GM23338 (cell line): ENCODE data around the gene WDR38. TPM values are rescaled to one million over a fixed set of nuclear protein-coding genes. Genes with fewer than 3 reads are reported as not detected.

Source experiments
- ATAC-seq: fragments of 200-7000 bp; cut with Tn5 transposase; 3 replicates; pipeline ENCODE4 v1.9.1; 2020
- DNase-seq: peaks from one replicate; pipeline ENCODE4 v3.0.0-alpha.2; 2015; ENCODE audit warnings: low spot score
- H2AFZ ChIP-seq: fragments of 200-600 bp; sonication (generic); 2 replicates; pipeline ENCODE4 v1.8.0; 2016; ENCODE audit warnings: antibody characterized with exemption, mild to moderate bottlenecking, moderate library complexity
- H3F3A ChIP-seq: fragments of 200-600 bp; sonication (generic); replicated peaks from 2 replicates; pipeline ENCODE4 v1.8.0; 2017; ENCODE audit warnings: antibody characterized with exemption, mixed run types, low read depth
- H3K27ac ChIP-seq: fragments of 200-600 bp; sonication (generic); 2 replicates; pipeline ENCODE4 v1.6.1; 2016; ENCODE audit warnings: low read depth
- H3K27me3 ChIP-seq: fragments of 200-600 bp; sonication (generic); 2 replicates; pipeline ENCODE4 v1.8.0; 2016; ENCODE audit warnings: mild to moderate bottlenecking, mixed run types, moderate library complexity; ENCODE audit not compliant: insufficient read depth
- H3K36me3 ChIP-seq: fragments of 200-600 bp; sonication (generic); 2 replicates; pipeline ENCODE4 v1.8.0; 2016; ENCODE audit warnings: mild to moderate bottlenecking; ENCODE audit not compliant: insufficient read depth
- H3K4me1 ChIP-seq: fragments of 200-600 bp; sonication (generic); 2 replicates; pipeline ENCODE4 v1.8.0; 2016; ENCODE audit warnings: mild to moderate bottlenecking, moderate library complexity; ENCODE audit not compliant: insufficient read depth
- H3K4me2 ChIP-seq: fragments of 200-600 bp; sonication (generic); 2 replicates; pipeline ENCODE4 v1.7.1; 2017; ENCODE audit warnings: mixed run types
- H3K4me3 ChIP-seq: fragments of 200-600 bp; sonication (generic); 2 replicates; pipeline ENCODE4 v1.6.1; 2016; ENCODE audit warnings: mixed run types
- H3K79me2 ChIP-seq: fragments of 200-600 bp; sonication (generic); replicated peaks from 2 replicates; pipeline ENCODE4 v1.8.0; 2017; ENCODE audit warnings: mild to moderate bottlenecking; ENCODE audit not compliant: insufficient read depth
- H3K9me2 ChIP-seq: fragments of 200-600 bp; sonication (generic); 2 replicates; pipeline ENCODE4 v1.8.0; 2017; ENCODE audit not compliant: insufficient read depth
- H4K20me1 ChIP-seq: fragments of 200-600 bp; sonication (generic); replicated peaks from 2 replicates; pipeline ENCODE4 v1.8.0; 2017; ENCODE audit warnings: mild to moderate bottlenecking; ENCODE audit not compliant: insufficient read depth
- H3K27ac Mint-ChIP-seq: 2 replicates; pipeline ENCODE4 v1.8.0; 2020; ENCODE audit warnings: inconsistent platforms, mild to moderate bottlenecking, moderate library complexity, mixed read lengths
- H3K27me3 Mint-ChIP-seq: 3 replicates; pipeline ENCODE4 v1.8.0; 2022; ENCODE audit warnings: low read depth, mild to moderate bottlenecking, moderate library complexity, mixed read lengths, inconsistent platforms; ENCODE audit not compliant: insufficient read depth, poor library complexity
- H3K36me3 Mint-ChIP-seq: 3 replicates; pipeline ENCODE4 v1.8.0; 2021; ENCODE audit warnings: low read depth, mild to moderate bottlenecking, inconsistent platforms, moderate library complexity, mixed read lengths
- H3K4me1 Mint-ChIP-seq: 3 replicates; pipeline ENCODE4 v1.8.0; 2020; ENCODE audit warnings: mild to moderate bottlenecking, inconsistent platforms, mixed read lengths
- H3K4me3 Mint-ChIP-seq: 3 replicates; pipeline ENCODE4 v1.8.0; 2021; ENCODE audit warnings: moderate library complexity, mild to moderate bottlenecking, inconsistent platforms, mixed read lengths
- H3K9me3 Mint-ChIP-seq: 3 replicates; pipeline ENCODE4 v1.8.0; 2020; ENCODE audit warnings: moderate library complexity, mild to moderate bottlenecking, inconsistent platforms, mixed read lengths
- CREB1 ChIP-seq: fragments of 250-450 bp; sonication (Bioruptor Pico); IDR thresholded peaks from 2 replicates; pipeline ENCODE4 v1.5.0; 2020; ENCODE audit warnings: low read depth, mild to moderate bottlenecking, moderate library complexity
- EZH2 ChIP-seq: fragments of 200-600 bp; sonication (generic); IDR thresholded peaks from one replicate; pipeline ENCODE4 v1.8.0; 2017; ENCODE audit warnings: antibody characterized with exemption, mild to moderate bottlenecking, low read depth; ENCODE audit not compliant: unreplicated experiment
- EZH2phosphoT487 ChIP-seq: fragments of 200-600 bp; sonication (generic); IDR thresholded peaks from one replicate; pipeline ENCODE4 v1.8.1; 2018; ENCODE audit warnings: antibody characterized with exemption; ENCODE audit not compliant: unreplicated experiment
- JUNB ChIP-seq: IDR thresholded peaks from one replicate; pipeline ENCODE4 v1.6.1; 2016; ENCODE audit warnings: antibody characterized with exemption; ENCODE audit not compliant: unreplicated experiment
- NANOG ChIP-seq: IDR thresholded peaks from 2 replicates; pipeline ENCODE4 v1.6.1; 2016; ENCODE audit warnings: antibody characterized with exemption, borderline replicate concordance
- POLR2AphosphoS5 ChIP-seq: IDR thresholded peaks from 2 replicates; pipeline ENCODE4 v1.6.1; 2016; ENCODE audit warnings: antibody characterized with exemption, low read depth
- ZNF114 ChIP-seq: fragments of 250-450 bp; sonication (Bioruptor Pico); IDR thresholded peaks from 2 replicates; pipeline ENCODE4 v1.5.0; 2020; ENCODE audit warnings: mild to moderate bottlenecking, moderate library complexity
- ZNF331 ChIP-seq: fragments of 250-450 bp; sonication (Bioruptor Pico); IDR thresholded peaks from 2 replicates; pipeline ENCODE4 v1.5.0; 2020; ENCODE audit warnings: low read depth, mild to moderate bottlenecking, moderate library complexity
- polyA plus RNA-seq: library from polyadenylated mRNA; unstranded; fragments of >200 nt; fragmentation: Nextera tagmentation; extraction: Ambion mirVana; gene quantifications from 2 replicates; pipeline ENCODE4 v1.2.1, GENCODE V29; 2016
- total RNA-seq: library from RNA; depleted of rRNA; stranded (reverse); fragments of >200 nt; shearing (Covaris generic); gene quantifications from 2 replicates; pipeline ENCODE4 v1.2.3, GENCODE V29; 2014
- TF ChIP-seq, protein P1 (sequence below): IDR thresholded peaks from one replicate; pipeline ENCODE4 v1.6.1; 2018; ENCODE audit warnings: antibody characterized with exemption; ENCODE audit not compliant: unreplicated experiment
- TF ChIP-seq, protein P2 (sequence below): IDR thresholded peaks from 2 replicates; pipeline ENCODE4 v1.6.1; 2016; ENCODE audit warnings: antibody characterized with exemption
- TF ChIP-seq, protein P3 (sequence below), 2 experiments: fragments of 200-600 bp in 1 of 2; sonication (generic) in 1 of 2; conservative IDR thresholded peaks; 2 replicates each; pipeline versions ENCODE4 v1.5.1 to v1.6.1; 2016 to 2017; ENCODE audit warnings: antibody characterized with exemption in 2 of 2, low read depth in 2 of 2, mild to moderate bottlenecking in 2 of 2, moderate library complexity in 1 of 2
- TF ChIP-seq, protein P4 (sequence below): fragments of 250-450 bp; sonication (Bioruptor Pico); IDR thresholded peaks from 2 replicates; pipeline ENCODE4 v1.5.0; 2020; ENCODE audit warnings: mild to moderate bottlenecking, moderate library complexity

Gene WDR38
- total and polyA plus RNA-seq, 2 experiments from 2014 or later = not detected

DNA sequence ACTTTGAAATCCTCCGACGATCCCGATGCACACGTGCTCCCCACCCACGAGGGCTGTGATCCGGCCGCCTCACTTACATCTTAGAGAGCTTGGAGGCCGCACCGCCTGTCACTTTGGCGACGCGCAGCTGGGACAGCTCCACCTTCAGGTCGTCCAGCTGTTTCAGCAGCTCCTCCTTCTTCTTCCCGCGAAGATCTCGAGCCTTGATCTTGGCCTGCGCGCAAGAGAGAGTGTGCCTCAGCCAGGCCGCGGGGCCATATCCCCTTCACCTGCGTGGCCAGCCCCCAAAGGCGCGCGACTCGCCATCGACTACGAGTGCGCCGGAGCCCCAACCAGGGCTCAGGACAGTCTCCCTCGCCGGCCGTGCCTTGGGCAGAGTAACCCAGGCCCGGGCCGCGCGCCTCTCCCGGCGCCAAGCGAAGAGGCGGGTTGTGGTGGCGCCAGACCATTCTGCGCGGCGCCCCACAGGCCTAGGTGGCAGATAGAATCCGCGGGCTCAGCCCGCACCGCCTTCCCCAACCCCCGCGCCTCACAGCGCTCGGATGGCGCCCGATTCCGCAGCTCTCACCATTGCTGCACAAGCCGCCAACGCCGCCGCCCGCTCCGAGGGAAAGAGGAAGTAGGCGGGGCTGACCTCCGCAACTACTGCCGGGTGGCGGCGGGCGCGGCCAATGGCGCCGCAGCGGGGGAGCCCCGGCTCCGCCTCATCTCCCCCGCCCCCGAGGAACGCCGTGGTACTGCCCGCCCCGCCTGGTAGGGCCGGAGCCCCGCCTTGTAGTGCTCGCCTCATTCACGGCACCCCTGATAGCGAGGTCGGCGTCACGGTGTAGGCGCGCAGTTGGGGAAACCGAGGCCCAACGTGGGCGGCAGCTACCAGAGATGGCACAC, 8.3 kb downstream of the WDR38 start, which contains the start of the genes ARPC5L and RPL35:
TSS of gene ARPC5L (plus strand) at position 789 of the 888 bp plus-strand sequence. CDS start 7,161 bp downstream, outside the sequence.
TSS of gene RPL35 (minus strand) at position 616 of the 888 bp plus-strand sequence. CDS start at position 571, 45 bp downstream.
- peaks cover 52% of the 10 kb centered on the region for H3K36me3 Mint-ChIP-seq
- Histone ChIP-seq H3K27ac (peak within 1 kb of the TSS; percentile 91), H3K4me2 (peak within 1 kb of the TSS; percentile 99), H3F3A (peaks cover 51% of the 10 kb centered on the region), H4K20me1 (peaks cover 36% of the 10 kb centered on the region), H3K36me3 (peaks cover 32% of the 10 kb centered on the region), H3K9me2 (no peaks in the 10 kb centered on the region), H3K4me3 (peak within 1 kb of the TSS; percentile 99), H3K27me3 (no peaks in the 10 kb centered on the region), H2AFZ (peak within 1 kb of the TSS; percentile 95), H3K4me1 (peaks cover 18% of the 10 kb centered on the region), H3K79me2 (peaks cover 32% of the 10 kb centered on the region)
- DNase-seq = peak; percentile 97
- TF ChIP-seq EZH2 = no peak
- no peak for TF ChIP-seq EZH2phosphoT487
- TF ChIP-seq POLR2AphosphoS5 = peak; percentile 99
- TF ChIP-seq ZNF331 (CRISPR knock-in tag) = no peak
- TF ChIP-seq, protein P1, sequence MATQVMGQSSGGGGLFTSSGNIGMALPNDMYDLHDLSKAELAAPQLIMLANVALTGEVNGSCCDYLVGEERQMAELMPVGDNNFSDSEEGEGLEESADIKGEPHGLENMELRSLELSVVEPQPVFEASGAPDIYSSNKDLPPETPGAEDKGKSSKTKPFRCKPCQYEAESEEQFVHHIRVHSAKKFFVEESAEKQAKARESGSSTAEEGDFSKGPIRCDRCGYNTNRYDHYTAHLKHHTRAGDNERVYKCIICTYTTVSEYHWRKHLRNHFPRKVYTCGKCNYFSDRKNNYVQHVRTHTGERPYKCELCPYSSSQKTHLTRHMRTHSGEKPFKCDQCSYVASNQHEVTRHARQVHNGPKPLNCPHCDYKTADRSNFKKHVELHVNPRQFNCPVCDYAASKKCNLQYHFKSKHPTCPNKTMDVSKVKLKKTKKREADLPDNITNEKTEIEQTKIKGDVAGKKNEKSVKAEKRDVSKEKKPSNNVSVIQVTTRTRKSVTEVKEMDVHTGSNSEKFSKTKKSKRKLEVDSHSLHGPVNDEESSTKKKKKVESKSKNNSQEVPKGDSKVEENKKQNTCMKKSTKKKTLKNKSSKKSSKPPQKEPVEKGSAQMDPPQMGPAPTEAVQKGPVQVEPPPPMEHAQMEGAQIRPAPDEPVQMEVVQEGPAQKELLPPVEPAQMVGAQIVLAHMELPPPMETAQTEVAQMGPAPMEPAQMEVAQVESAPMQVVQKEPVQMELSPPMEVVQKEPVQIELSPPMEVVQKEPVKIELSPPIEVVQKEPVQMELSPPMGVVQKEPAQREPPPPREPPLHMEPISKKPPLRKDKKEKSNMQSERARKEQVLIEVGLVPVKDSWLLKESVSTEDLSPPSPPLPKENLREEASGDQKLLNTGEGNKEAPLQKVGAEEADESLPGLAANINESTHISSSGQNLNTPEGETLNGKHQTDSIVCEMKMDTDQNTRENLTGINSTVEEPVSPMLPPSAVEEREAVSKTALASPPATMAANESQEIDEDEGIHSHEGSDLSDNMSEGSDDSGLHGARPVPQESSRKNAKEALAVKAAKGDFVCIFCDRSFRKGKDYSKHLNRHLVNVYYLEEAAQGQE = no peak
- peak; percentile 59 for TF ChIP-seq CREB1 (CRISPR knock-in tag)
- TF ChIP-seq, protein P2, sequence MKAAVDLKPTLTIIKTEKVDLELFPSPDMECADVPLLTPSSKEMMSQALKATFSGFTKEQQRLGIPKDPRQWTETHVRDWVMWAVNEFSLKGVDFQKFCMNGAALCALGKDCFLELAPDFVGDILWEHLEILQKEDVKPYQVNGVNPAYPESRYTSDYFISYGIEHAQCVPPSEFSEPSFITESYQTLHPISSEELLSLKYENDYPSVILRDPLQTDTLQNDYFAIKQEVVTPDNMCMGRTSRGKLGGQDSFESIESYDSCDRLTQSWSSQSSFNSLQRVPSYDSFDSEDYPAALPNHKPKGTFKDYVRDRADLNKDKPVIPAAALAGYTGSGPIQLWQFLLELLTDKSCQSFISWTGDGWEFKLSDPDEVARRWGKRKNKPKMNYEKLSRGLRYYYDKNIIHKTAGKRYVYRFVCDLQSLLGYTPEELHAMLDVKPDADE = peak; percentile 85
- TF ChIP-seq JUNB = no peak
- TF ChIP-seq, protein P3, sequence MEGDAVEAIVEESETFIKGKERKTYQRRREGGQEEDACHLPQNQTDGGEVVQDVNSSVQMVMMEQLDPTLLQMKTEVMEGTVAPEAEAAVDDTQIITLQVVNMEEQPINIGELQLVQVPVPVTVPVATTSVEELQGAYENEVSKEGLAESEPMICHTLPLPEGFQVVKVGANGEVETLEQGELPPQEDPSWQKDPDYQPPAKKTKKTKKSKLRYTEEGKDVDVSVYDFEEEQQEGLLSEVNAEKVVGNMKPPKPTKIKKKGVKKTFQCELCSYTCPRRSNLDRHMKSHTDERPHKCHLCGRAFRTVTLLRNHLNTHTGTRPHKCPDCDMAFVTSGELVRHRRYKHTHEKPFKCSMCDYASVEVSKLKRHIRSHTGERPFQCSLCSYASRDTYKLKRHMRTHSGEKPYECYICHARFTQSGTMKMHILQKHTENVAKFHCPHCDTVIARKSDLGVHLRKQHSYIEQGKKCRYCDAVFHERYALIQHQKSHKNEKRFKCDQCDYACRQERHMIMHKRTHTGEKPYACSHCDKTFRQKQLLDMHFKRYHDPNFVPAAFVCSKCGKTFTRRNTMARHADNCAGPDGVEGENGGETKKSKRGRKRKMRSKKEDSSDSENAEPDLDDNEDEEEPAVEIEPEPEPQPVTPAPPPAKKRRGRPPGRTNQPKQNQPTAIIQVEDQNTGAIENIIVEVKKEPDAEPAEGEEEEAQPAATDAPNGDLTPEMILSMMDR (conservative IDR thresholded peaks at IDR 0.05; ENCODE audit: low read depth in 2 of 2) = no peak; a peak in 2 of 4 replicates
- no peak for TF ChIP-seq ZNF114 (CRISPR knock-in tag)
- no peak for TF ChIP-seq NANOG
- TF ChIP-seq, protein P4, sequence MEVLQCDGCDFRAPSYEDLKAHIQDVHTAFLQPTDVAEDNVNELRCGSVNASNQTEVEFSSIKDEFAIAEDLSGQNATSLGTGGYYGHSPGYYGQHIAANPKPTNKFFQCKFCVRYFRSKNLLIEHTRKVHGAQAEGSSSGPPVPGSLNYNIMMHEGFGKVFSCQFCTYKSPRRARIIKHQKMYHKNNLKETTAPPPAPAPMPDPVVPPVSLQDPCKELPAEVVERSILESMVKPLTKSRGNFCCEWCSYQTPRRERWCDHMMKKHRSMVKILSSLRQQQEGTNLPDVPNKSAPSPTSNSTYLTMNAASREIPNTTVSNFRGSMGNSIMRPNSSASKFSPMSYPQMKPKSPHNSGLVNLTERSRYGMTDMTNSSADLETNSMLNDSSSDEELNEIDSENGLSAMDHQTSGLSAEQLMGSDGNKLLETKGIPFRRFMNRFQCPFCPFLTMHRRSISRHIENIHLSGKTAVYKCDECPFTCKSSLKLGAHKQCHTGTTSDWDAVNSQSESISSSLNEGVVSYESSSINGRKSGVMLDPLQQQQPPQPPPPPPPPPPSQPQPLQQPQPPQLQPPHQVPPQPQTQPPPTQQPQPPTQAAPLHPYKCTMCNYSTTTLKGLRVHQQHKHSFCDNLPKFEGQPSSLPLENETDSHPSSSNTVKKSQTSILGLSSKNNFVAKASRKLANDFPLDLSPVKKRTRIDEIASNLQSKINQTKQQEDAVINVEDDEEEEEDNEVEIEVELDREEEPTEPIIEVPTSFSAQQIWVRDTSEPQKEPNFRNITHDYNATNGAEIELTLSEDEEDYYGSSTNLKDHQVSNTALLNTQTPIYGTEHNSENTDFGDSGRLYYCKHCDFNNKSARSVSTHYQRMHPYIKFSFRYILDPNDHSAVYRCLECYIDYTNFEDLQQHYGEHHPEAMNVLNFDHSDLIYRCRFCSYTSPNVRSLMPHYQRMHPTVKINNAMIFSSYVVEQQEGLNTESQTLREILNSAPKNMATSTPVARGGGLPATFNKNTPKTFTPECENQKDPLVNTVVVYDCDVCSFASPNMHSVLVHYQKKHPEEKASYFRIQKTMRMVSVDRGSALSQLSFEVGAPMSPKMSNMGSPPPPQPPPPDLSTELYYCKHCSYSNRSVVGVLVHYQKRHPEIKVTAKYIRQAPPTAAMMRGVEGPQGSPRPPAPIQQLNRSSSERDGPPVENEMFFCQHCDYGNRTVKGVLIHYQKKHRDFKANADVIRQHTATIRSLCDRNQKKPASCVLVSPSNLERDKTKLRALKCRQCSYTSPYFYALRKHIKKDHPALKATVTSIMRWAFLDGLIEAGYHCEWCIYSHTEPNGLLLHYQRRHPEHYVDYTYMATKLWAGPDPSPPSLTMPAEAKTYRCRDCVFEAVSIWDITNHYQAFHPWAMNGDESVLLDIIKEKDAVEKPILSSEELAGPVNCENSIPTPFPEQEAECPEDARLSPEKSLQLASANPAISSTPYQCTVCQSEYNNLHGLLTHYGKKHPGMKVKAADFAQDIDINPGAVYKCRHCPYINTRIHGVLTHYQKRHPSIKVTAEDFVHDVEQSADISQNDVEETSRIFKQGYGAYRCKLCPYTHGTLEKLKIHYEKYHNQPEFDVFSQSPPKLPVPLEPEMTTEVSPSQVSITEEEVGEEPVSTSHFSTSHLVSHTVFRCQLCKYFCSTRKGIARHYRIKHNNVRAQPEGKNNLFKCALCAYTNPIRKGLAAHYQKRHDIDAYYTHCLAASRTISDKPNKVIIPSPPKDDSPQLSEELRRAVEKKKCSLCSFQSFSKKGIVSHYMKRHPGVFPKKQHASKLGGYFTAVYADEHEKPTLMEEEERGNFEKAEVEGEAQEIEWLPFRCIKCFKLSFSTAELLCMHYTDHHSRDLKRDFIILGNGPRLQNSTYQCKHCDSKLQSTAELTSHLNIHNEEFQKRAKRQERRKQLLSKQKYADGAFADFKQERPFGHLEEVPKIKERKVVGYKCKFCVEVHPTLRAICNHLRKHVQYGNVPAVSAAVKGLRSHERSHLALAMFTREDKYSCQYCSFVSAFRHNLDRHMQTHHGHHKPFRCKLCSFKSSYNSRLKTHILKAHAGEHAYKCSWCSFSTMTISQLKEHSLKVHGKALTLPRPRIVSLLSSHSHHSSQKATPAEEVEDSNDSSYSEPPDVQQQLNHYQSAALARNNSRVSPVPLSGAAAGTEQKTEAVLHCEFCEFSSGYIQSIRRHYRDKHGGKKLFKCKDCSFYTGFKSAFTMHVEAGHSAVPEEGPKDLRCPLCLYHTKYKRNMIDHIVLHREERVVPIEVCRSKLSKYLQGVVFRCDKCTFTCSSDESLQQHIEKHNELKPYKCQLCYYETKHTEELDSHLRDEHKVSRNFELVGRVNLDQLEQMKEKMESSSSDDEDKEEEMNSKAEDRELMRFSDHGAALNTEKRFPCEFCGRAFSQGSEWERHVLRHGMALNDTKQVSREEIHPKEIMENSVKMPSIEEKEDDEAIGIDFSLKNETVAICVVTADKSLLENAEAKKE (CRISPR knock-in tag) = no peak
- H3K4me1 Mint-ChIP-seq = peaks cover 23% of the 10 kb centered on the region
- peaks cover 3% of the 10 kb centered on the region; the same call in 1 of the 3 replicates for H3K9me3 Mint-ChIP-seq
- peak; percentile 89 for ATAC-seq
- H3K27ac Mint-ChIP-seq = peak within 1 kb of the TSS; percentile 89
- H3K4me3 Mint-ChIP-seq = peak within 1 kb of the TSS; percentile 97
- H3K27me3 Mint-ChIP-seq = peaks cover 26% of the 10 kb centered on the region
